ENCODE measurements around the gene KDM8. TPM values are rescaled to one million over a fixed set of nuclear protein-coding genes. Genes with fewer than 3 reads are reported as not detected.

KDM8 gene
- total and polyA plus RNA-seq, 2 experiments from 2014 or later: 5.1 to 5.7 TPM

DNA sequence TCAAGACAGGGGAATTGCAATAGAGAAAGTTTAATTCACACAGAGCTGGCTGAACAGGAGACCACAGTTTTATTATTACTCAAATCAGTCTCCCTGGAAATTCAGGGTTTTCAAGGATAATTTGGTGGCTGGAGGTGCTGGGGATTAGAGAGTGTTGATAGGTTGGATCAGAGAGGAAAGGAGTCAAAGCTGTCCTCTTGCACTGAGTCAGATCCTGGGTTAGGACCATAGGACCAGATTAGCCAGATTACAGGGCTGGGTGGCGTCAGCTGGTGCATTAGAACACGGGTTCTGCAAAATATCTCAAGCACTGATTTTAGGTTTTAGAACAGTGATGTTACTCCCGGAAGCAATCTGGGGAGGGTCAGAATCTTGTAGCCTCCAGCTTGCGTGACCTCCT is 67.0 kb downstream of the KDM8 start:
- no peaks in the 10 kb centered on the region for H3K27me3 Mint-ChIP-seq (ENCODE audit: insufficient read depth, low read depth, poor library complexity)

More for the DNA sequence above, 67.0 kb downstream of the KDM8 start:
- no peaks in the 10 kb centered on the region for H3F3A ChIP-seq (replicated peaks; ENCODE audit: low read depth)
- TF ChIP-seq JUNB (IDR thresholded peaks at IDR 0.05; ENCODE audit: unreplicated experiment) (no peak), EZH2phosphoT487 (IDR thresholded peaks at IDR 0.05; ENCODE audit: unreplicated experiment) (no peak)
- TF ChIP-seq, protein P1, sequence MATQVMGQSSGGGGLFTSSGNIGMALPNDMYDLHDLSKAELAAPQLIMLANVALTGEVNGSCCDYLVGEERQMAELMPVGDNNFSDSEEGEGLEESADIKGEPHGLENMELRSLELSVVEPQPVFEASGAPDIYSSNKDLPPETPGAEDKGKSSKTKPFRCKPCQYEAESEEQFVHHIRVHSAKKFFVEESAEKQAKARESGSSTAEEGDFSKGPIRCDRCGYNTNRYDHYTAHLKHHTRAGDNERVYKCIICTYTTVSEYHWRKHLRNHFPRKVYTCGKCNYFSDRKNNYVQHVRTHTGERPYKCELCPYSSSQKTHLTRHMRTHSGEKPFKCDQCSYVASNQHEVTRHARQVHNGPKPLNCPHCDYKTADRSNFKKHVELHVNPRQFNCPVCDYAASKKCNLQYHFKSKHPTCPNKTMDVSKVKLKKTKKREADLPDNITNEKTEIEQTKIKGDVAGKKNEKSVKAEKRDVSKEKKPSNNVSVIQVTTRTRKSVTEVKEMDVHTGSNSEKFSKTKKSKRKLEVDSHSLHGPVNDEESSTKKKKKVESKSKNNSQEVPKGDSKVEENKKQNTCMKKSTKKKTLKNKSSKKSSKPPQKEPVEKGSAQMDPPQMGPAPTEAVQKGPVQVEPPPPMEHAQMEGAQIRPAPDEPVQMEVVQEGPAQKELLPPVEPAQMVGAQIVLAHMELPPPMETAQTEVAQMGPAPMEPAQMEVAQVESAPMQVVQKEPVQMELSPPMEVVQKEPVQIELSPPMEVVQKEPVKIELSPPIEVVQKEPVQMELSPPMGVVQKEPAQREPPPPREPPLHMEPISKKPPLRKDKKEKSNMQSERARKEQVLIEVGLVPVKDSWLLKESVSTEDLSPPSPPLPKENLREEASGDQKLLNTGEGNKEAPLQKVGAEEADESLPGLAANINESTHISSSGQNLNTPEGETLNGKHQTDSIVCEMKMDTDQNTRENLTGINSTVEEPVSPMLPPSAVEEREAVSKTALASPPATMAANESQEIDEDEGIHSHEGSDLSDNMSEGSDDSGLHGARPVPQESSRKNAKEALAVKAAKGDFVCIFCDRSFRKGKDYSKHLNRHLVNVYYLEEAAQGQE (IDR thresholded peaks at IDR 0.05; ENCODE audit: unreplicated experiment): no peak
- Mint-ChIP-seq H3K36me3 (ENCODE audit: low read depth) (peaks cover 3% of the 10 kb centered on the region; the same call in 2 of the 3 replicates), H3K27ac (no peak overlapping the region), H3K9me3 (no peaks in the 10 kb centered on the region; the same call in 2 of the 3 replicates), H3K4me1 (peaks cover 7% of the 10 kb centered on the region; the same call in 2 of the 3 replicates), H3K4me3 (no peak overlapping the region)
- H3K36me3 ChIP-seq (ENCODE audit: insufficient read depth): no peaks in the 10 kb centered on the region
- H3K27me3 ChIP-seq (ENCODE audit: insufficient read depth): no peaks in the 10 kb centered on the region
- H3K79me2 ChIP-seq (replicated peaks; ENCODE audit: insufficient read depth): no peaks in the 10 kb centered on the region
- no peak overlapping the region for H2AFZ ChIP-seq
- ATAC-seq: no peak
- peaks cover 7% of the 10 kb centered on the region for H3K4me1 ChIP-seq (ENCODE audit: insufficient read depth)
- H3K9me2 ChIP-seq (ENCODE audit: insufficient read depth): peaks cover 8% of the 10 kb centered on the region; the same call in 1 of the 2 replicates
- H3K4me3 ChIP-seq: no peak overlapping the region
- H4K20me1 ChIP-seq (replicated peaks; ENCODE audit: insufficient read depth): no peaks in the 10 kb centered on the region
- H3K4me2 ChIP-seq: no peak overlapping the region
- H3K27ac ChIP-seq (ENCODE audit: low read depth): no peak overlapping the region
- DNase-seq (ENCODE audit: low spot score): no peak

Other genes with a start within 250 kb of the KDM8 start
- not detected in 2 replicates for gene C16orf82, start 136.6 kb upstream of the KDM8 start, total RNA-seq (2014; rRNA removed; shearing (Covaris generic))
- gene C16orf82, start 136.6 kb upstream of the KDM8 start, polyA plus RNA-seq (2016; fragmentation: Nextera tagmentation; extraction: Ambion mirVana): not detected in 2 replicates
- gene NSMCE1, start 65.2 kb downstream of the KDM8 start, total RNA-seq (2014; rRNA removed; shearing (Covaris generic)): 30.6 and 33.9 TPM in 2 replicates
- gene NSMCE1, start 65.2 kb downstream of the KDM8 start, polyA plus RNA-seq (2016; fragmentation: Nextera tagmentation; extraction: Ambion mirVana): 47.2 and 50.8 TPM in 2 replicates
- 16.9 and 17.6 TPM in 2 replicates for gene IL4R, start 110.4 kb downstream of the KDM8 start, total RNA-seq (2014; rRNA removed; shearing (Covaris generic))
- gene IL4R, start 110.4 kb downstream of the KDM8 start, polyA plus RNA-seq (2016; fragmentation: Nextera tagmentation; extraction: Ambion mirVana): 5.6 and 6.4 TPM in 2 replicates
- gene IL21R, start 198.6 kb downstream of the KDM8 start, total RNA-seq (2014; rRNA removed; shearing (Covaris generic)): 2.6 TPM in 2 replicates
- gene IL21R, start 198.6 kb downstream of the KDM8 start, polyA plus RNA-seq (2016; fragmentation: Nextera tagmentation; extraction: Ambion mirVana): 0.42 and 0.83 TPM in 2 replicates